RKO (cell line): ENCODE data around the gene NPHP4.
"Not testable (repeated sequence)": the region's sequence is repeated elsewhere in the genome, so short reads cannot be mapped to it uniquely, and the experiment has no call there.

Experiments
- DNase-seq: peaks from one replicate; pipeline ENCODE4 v3.0.0-alpha.2; 2016; ENCODE audit warnings: low spot score

NPHP4 gene

GRCh38 chr1:5911871-5912271, 80.4 kb downstream of the NPHP4 start:
- no peak for DNase-seq

GRCh38 chr1:5911157-5911556, 81.1 kb downstream of the NPHP4 start:
- no peak for DNase-seq

GRCh38 chr1:5910666-5911065, 81.6 kb downstream of the NPHP4 start:
- no peak for DNase-seq

- no peak for DNase-seq
Measured at GRCh38 chr1:5910276-5910620, 82.0 kb downstream of the NPHP4 start.

- no peak for DNase-seq
Measured at GRCh38 chr1:5909576-5910275, 82.5 kb downstream of the NPHP4 start.

GRCh38 chr1:5908461-5909375, 83.5 kb downstream of the NPHP4 start:
- DNase-seq, result no peak

- DNase-seq, result no peak
Measured at GRCh38 chr1:5907966-5908365, 84.3 kb downstream of the NPHP4 start.

- no peak for DNase-seq
Measured at GRCh38 chr1:5907386-5907785, 84.8 kb downstream of the NPHP4 start.

- no peak for DNase-seq
Measured at GRCh38 chr1:5906966-5907365, 85.3 kb downstream of the NPHP4 start.

- DNase-seq, result no peak
Measured at GRCh38 chr1:5906116-5906515, 86.1 kb downstream of the NPHP4 start.

- no peak for DNase-seq
Measured at GRCh38 chr1:5905436-5905835, 86.8 kb downstream of the NPHP4 start.

- no peak for DNase-seq
Measured at GRCh38 chr1:5904551-5904950, 87.7 kb downstream of the NPHP4 start.

- no peak for DNase-seq
Measured at GRCh38 chr1:5903680-5904079, 88.5 kb downstream of the NPHP4 start.

GRCh38 chr1:5903031-5903430, 89.2 kb downstream of the NPHP4 start:
- DNase-seq, result no peak

GRCh38 chr1:5901841-5902240, 90.4 kb downstream of the NPHP4 start:
- no peak for DNase-seq

GRCh38 chr1:5901150-5901549, 91.1 kb downstream of the NPHP4 start:
- no peak for DNase-seq

- no peak for DNase-seq
Measured at GRCh38 chr1:5898266-5898665, 94.0 kb downstream of the NPHP4 start.

- DNase-seq, result no peak
Measured at GRCh38 chr1:5896706-5897660, 95.2 kb downstream of the NPHP4 start.

GRCh38 chr1:5895446-5896406, 96.5 kb downstream of the NPHP4 start:
- no peak for DNase-seq

GRCh38 chr1:5893699-5894278, 98.4 kb downstream of the NPHP4 start:
- DNase-seq, result not testable (repeated sequence)

GRCh38 chr1:5892329-5892728, 99.9 kb downstream of the NPHP4 start:
- DNase-seq, result no peak
